GM23248 (cell line): ENCODE results near the gene WSCD1.

Experiments used
- EZH2 ChIP-seq: fragments of 200-600 bp; sonication (generic); IDR thresholded peaks from 2 replicates; pipeline ENCODE4 v1.6.1; 2018; ENCODE audit warnings: antibody characterized with exemption, mild to moderate bottlenecking; ENCODE audit not compliant: insufficient read depth, poor library complexity, severe bottlenecking
- EZH2phosphoT487 ChIP-seq: fragments of 200-600 bp; sonication (generic); IDR thresholded peaks from 2 replicates; pipeline ENCODE4 v1.6.1; 2018; ENCODE audit warnings: antibody characterized with exemption, moderate library complexity, mild to moderate bottlenecking, low read depth; ENCODE audit not compliant: insufficient read depth

DNA sequence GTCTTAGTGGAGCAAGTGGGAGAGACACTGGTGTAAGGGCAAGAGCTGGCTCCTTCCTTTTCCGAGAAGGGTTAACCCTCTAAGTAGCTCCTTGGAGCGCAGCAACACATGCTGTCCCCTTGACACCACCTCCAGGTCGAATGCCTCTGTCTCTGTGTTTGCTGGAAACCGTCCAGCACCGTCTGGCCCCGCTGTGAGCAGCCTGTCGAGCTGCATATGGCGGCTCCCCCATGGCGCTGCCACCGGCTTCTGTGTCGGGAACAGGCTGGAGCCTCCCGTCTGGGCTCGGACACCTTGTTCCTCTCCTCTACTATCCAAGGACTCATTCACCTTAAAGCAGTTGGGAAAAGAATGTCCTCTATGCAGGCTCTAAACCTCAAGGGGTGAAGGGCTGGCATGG lies 28.9 kb upstream of the WSCD1 start:
- TF ChIP-seq EZH2, result no peak
- no peak for TF ChIP-seq EZH2phosphoT487
